H9 (cell line): ENCODE results near the gene DSC1. TPM values are rescaled to one million over a fixed set of nuclear protein-coding genes. Genes with fewer than 3 reads are reported as not detected.

ENCODE experiments used
- DNase-seq: peaks from one replicate; pipeline ENCODE4 v3.0.0-alpha.2; 2017
- H2AFZ ChIP-seq: one replicate; pipeline ENCODE4 v1.6.1; 2013; ENCODE audit warnings: mild to moderate bottlenecking, low read length, control low read depth, moderate library complexity
- H2AK5ac ChIP-seq: 2 replicates; pipeline ENCODE4 v1.6.1; 2013; ENCODE audit warnings: low read length, control low read depth, mixed read lengths; ENCODE audit not compliant: insufficient read length
- H2BK120ac ChIP-seq: one replicate; pipeline ENCODE4 v1.6.1; 2013; ENCODE audit warnings: low read depth, mild to moderate bottlenecking, low read length, control low read depth, inconsistent platforms; ENCODE audit not compliant: poor library complexity, severe bottlenecking
- H2BK12ac ChIP-seq: 2 replicates; pipeline ENCODE4 v1.6.1; 2013; ENCODE audit warnings: low read length, control low read depth, mixed read lengths, low read depth; ENCODE audit not compliant: insufficient read length
- H2BK15ac ChIP-seq: 2 replicates; pipeline ENCODE4 v1.6.1; 2013; ENCODE audit warnings: low read depth, low read length, control low read depth
- H2BK20ac ChIP-seq: one replicate; pipeline ENCODE4 v1.6.1; 2013; ENCODE audit warnings: low read depth, mild to moderate bottlenecking, low read length, control low read depth, inconsistent platforms; ENCODE audit not compliant: poor library complexity, severe bottlenecking
- H2BK5ac ChIP-seq: 2 replicates; pipeline ENCODE4 v1.6.1; 2013; ENCODE audit warnings: low read length, control low read depth, mixed read lengths; ENCODE audit not compliant: insufficient read length
- H3K14ac ChIP-seq: 2 replicates; pipeline ENCODE4 v1.6.1; 2013; ENCODE audit warnings: low read length, control low read depth; ENCODE audit not compliant: insufficient read depth
- H3K18ac ChIP-seq: 2 replicates; pipeline ENCODE4 v1.6.1; 2013; ENCODE audit warnings: low read depth, mild to moderate bottlenecking, mixed read lengths, low read length, control low read depth; ENCODE audit not compliant: insufficient read length
- H3K23ac ChIP-seq: 2 replicates; pipeline ENCODE4 v1.6.1; 2013; ENCODE audit warnings: low read length, control low read depth, mixed read lengths, low read depth; ENCODE audit not compliant: insufficient read length
- H3K23me2 ChIP-seq: 2 replicates; pipeline ENCODE4 v1.6.1; 2013; ENCODE audit warnings: low read depth, mild to moderate bottlenecking, mixed read lengths, low read length, control low read depth; ENCODE audit not compliant: insufficient read length, poor library complexity, severe bottlenecking
- H3K27ac ChIP-seq: 2 replicates; pipeline ENCODE4 v1.5.1; 2013; ENCODE audit warnings: low read length, control low read depth, mixed read lengths, low read depth; ENCODE audit not compliant: insufficient read length
- H3K27me3 ChIP-seq: 2 replicates; pipeline ENCODE4 v1.6.1; 2013; ENCODE audit warnings: low read length, control low read depth, inconsistent platforms; ENCODE audit not compliant: insufficient read depth
- H3K4ac ChIP-seq: 2 replicates; pipeline ENCODE4 v1.6.1; 2013; ENCODE audit warnings: low read depth, mild to moderate bottlenecking, control low read depth, inconsistent platforms, low read length, moderate library complexity
- H3K4me1 ChIP-seq: 2 replicates; pipeline ENCODE4 v1.6.1; 2013; ENCODE audit warnings: low read length, control low read depth, inconsistent platforms; ENCODE audit not compliant: insufficient read depth
- H3K4me2 ChIP-seq: 2 replicates; pipeline ENCODE4 v1.6.1; 2013; ENCODE audit warnings: low read length, control low read depth, mixed read lengths; ENCODE audit not compliant: insufficient read length, insufficient read depth
- H3K56ac ChIP-seq: 2 replicates; pipeline ENCODE4 v1.6.1; 2013; ENCODE audit warnings: low read depth, mild to moderate bottlenecking, mixed read lengths, low read length, control low read depth; ENCODE audit not compliant: insufficient read length
- H3K79me1 ChIP-seq: 2 replicates; pipeline ENCODE4 v1.6.1; 2013; ENCODE audit warnings: low read depth, mild to moderate bottlenecking, moderate library complexity, low read length, control low read depth, inconsistent platforms; ENCODE audit not compliant: insufficient read depth, poor library complexity, severe bottlenecking
- H3K79me2 ChIP-seq: 2 replicates; pipeline ENCODE4 v1.6.1; 2013; ENCODE audit warnings: low read length, control low read depth, inconsistent platforms; ENCODE audit not compliant: insufficient read depth
- H3K9ac ChIP-seq: 2 replicates; pipeline ENCODE4 v1.6.1; 2013; ENCODE audit warnings: low read length, control low read depth, mixed read lengths; ENCODE audit not compliant: insufficient read length; ENCODE audit errors: extremely low read depth
- H3K9me3 ChIP-seq: one replicate; pipeline ENCODE4 v1.6.1; 2013; ENCODE audit warnings: low read depth, low read length, inconsistent platforms; ENCODE audit not compliant: control insufficient read depth
- H3T11ph ChIP-seq: one replicate; pipeline ENCODE4 v1.6.1; 2013; ENCODE audit warnings: mild to moderate bottlenecking, low read length, control low read depth, inconsistent platforms
- H4K20me1 ChIP-seq: one replicate; pipeline ENCODE4 v1.6.1; 2013; ENCODE audit not compliant: control insufficient read depth, insufficient read length, insufficient read depth
- H4K5ac ChIP-seq: 2 replicates; pipeline ENCODE4 v1.6.1; 2013; ENCODE audit warnings: low read depth, mild to moderate bottlenecking, mixed read lengths, low read length, control low read depth; ENCODE audit not compliant: insufficient read length
- H4K8ac ChIP-seq: replicated peaks from 2 replicates; pipeline ENCODE4 v1.6.1; 2013; ENCODE audit warnings: low read length, control low read depth, mixed read lengths, low read depth; ENCODE audit not compliant: insufficient read length
- H4K91ac ChIP-seq: 2 replicates; pipeline ENCODE4 v1.6.1; 2013; ENCODE audit warnings: low read depth, mild to moderate bottlenecking, moderate library complexity, mixed read lengths, low read length, control low read depth; ENCODE audit not compliant: insufficient read length
- H3K27ac Mint-ChIP-seq, 3 experiments: 2 replicates in 2 of 3; 3 replicates in 1 of 3; pipeline ENCODE4 v1.8.0; 2020 to 2021; ENCODE audit warnings: mixed read lengths in 3 of 3, mild to moderate bottlenecking in 1 of 3, moderate library complexity in 1 of 3
- H3K27me3 Mint-ChIP-seq: 2 replicates; pipeline ENCODE4 v1.8.0; 2021; ENCODE audit warnings: low read depth, mild to moderate bottlenecking, moderate library complexity, mixed read lengths
- H3K36me3 Mint-ChIP-seq, 3 experiments: 2 replicates in 2 of 3; 3 replicates in 1 of 3; pipeline ENCODE4 v1.8.0; 2020 to 2021; ENCODE audit warnings: low read depth in 3 of 3, mixed read lengths in 3 of 3; ENCODE audit not compliant: insufficient read depth in 1 of 3
- H3K4me1 Mint-ChIP-seq, 2 experiments: 2 replicates each; pipeline ENCODE4 v1.8.0; 2020; ENCODE audit warnings: mixed read lengths in 2 of 2
- H3K4me3 Mint-ChIP-seq, 2 experiments: 2 replicates in 1 of 2; 3 replicates in 1 of 2; pipeline ENCODE4 v1.8.0; 2020 to 2021; ENCODE audit warnings: mild to moderate bottlenecking in 2 of 2, mixed read lengths in 2 of 2, moderate library complexity in 1 of 2
- H3K9me3 Mint-ChIP-seq, 2 experiments: 2 replicates in 1 of 2; 3 replicates in 1 of 2; pipeline ENCODE4 v1.8.0; 2020; ENCODE audit warnings: mild to moderate bottlenecking in 2 of 2, mixed read lengths in 2 of 2, moderate library complexity in 1 of 2
- WGBS: extraction: QIAGEN DNeasy Blood & Tissue Kit; methylation state at CpG from one replicate; pipeline ENCODE4 v1.1.7; 2013; ENCODE audit warnings: missing lambda C conversion rate, low lambda C conversion rate, mixed read lengths; ENCODE audit not compliant: insufficient read length; ENCODE audit errors: extremely low coverage; 5-methylcytosine and 5-hydroxymethylcytosine counted together
- total RNA-seq: library from RNA; stranded (reverse); gene quantifications from 2 replicates; pipeline ENCODE4 v1.2.1, GENCODE V29; 2021
- TF ChIP-seq, protein P1 (sequence below): fragments of 200-600 bp; sonication (generic); conservative IDR thresholded peaks from 3 replicates; pipeline ENCODE4 v1.8.0; 2021; ENCODE audit warnings: antibody characterized with exemption, mild to moderate bottlenecking

DSC1 gene
- total RNA-seq, 1 experiment from 2014 or later, result not detected

DNA sequence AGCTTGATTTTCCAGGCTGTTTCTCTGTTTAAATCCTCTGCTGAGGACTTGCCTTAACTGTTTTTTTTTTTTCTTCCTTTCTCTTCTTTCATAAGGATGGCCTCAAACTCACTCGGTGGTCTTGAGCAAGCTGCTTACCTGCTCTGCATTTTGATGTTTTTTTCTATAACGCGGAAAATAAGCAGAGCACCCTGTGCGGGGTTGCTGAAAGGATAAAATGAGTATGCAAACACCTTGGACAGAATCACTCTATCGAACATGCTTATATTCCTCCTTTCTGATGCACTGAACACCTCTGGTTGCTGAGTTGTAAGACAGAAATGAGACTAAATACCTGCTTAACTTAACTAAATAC is 41.1 kb upstream of the DSC1 start:
- Histone ChIP-seq H3K27me3 (no peaks in the 10 kb centered on the region), H3K79me2 (no peaks in the 10 kb centered on the region), H3T11ph (no peak overlapping the region), H3K23ac (no peak overlapping the region), H3K18ac (no peak overlapping the region), H2AFZ (no peak overlapping the region), H4K8ac (no peak overlapping the region), H3K27ac (no peak overlapping the region), H4K5ac (no peak overlapping the region), H2BK20ac (no peak overlapping the region), H3K23me2 (no peaks in the 10 kb centered on the region), H2BK5ac (no peak overlapping the region), H3K9ac (no peak overlapping the region), H2BK12ac (no peak overlapping the region), H3K4ac (no peak overlapping the region), H3K79me1 (no peaks in the 10 kb centered on the region), H3K14ac (no peak overlapping the region), H3K4me2 (no peak overlapping the region), H4K20me1 (no peaks in the 10 kb centered on the region), H3K9me3 (no peaks in the 10 kb centered on the region), H4K91ac (no peak overlapping the region), H3K56ac (no peak overlapping the region), H3K4me1 (peaks cover 5% of the 10 kb centered on the region; the same call in 1 of the 2 replicates), H2AK5ac (no peak overlapping the region), H2BK120ac (no peak overlapping the region), H2BK15ac (no peak overlapping the region)
- WGBS, result no CpG with 5 or more reads among the region's 5 CpGs
- Mint-ChIP-seq H3K4me1 (peaks cover 26% of the 10 kb centered on the region in 2 experiments), H3K9me3 (no peaks in the 10 kb centered on the region), H3K27me3 (no peaks in the 10 kb centered on the region), H3K27ac (no peak overlapping the region; a peak in 1 of 7 replicates), H3K36me3 (no peaks in the 10 kb centered on the region), H3K4me3 (no peak overlapping the region)
- no peak for DNase-seq
- TF ChIP-seq, protein P1, sequence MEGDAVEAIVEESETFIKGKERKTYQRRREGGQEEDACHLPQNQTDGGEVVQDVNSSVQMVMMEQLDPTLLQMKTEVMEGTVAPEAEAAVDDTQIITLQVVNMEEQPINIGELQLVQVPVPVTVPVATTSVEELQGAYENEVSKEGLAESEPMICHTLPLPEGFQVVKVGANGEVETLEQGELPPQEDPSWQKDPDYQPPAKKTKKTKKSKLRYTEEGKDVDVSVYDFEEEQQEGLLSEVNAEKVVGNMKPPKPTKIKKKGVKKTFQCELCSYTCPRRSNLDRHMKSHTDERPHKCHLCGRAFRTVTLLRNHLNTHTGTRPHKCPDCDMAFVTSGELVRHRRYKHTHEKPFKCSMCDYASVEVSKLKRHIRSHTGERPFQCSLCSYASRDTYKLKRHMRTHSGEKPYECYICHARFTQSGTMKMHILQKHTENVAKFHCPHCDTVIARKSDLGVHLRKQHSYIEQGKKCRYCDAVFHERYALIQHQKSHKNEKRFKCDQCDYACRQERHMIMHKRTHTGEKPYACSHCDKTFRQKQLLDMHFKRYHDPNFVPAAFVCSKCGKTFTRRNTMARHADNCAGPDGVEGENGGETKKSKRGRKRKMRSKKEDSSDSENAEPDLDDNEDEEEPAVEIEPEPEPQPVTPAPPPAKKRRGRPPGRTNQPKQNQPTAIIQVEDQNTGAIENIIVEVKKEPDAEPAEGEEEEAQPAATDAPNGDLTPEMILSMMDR, result no peak
